WERI-Rb-1 (cell line): ENCODE data around the gene ADARB2.
"Not testable (repeated sequence)": the region's sequence is repeated elsewhere in the genome, so short reads cannot be mapped to it uniquely, and the experiment has no call there.

Experiments
- DNase-seq: peaks from one replicate; pipeline ENCODE4 v3.0.0-alpha.2; 2020
- H3K27ac ChIP-seq: fragments of 250-450 bp; sonication (Bioruptor Pico); 2 replicates; pipeline ENCODE4 v1.5.1; 2020; ENCODE audit warnings: mild to moderate bottlenecking, moderate library complexity
- H3K27me3 ChIP-seq: fragments of 250-450 bp; sonication (Bioruptor Pico); 2 replicates; pipeline ENCODE4 v1.5.1; 2021; ENCODE audit warnings: mild to moderate bottlenecking, low read depth, moderate library complexity; ENCODE audit not compliant: insufficient read depth, severe bottlenecking
- H3K36me3 ChIP-seq: fragments of 250-450 bp; sonication (Bioruptor Pico); 2 replicates; pipeline ENCODE4 v1.5.1; 2020; ENCODE audit warnings: mild to moderate bottlenecking, moderate library complexity
- H3K4me3 ChIP-seq: 2 replicates; pipeline ENCODE4 v1.5.1; 2011; ENCODE audit warnings: low read depth, mild to moderate bottlenecking, control low read depth, low read length
- H3K9me3 ChIP-seq: fragments of 250-450 bp; sonication (Bioruptor Pico); 2 replicates; pipeline ENCODE4 v1.5.1; 2021; ENCODE audit warnings: mild to moderate bottlenecking, moderate library complexity; ENCODE audit not compliant: severe bottlenecking
- TF ChIP-seq, protein P1 (sequence below): IDR thresholded peaks from 2 replicates; pipeline ENCODE4 v1.5.1; 2011; ENCODE audit warnings: low read depth, mild to moderate bottlenecking, control low read depth, inconsistent platforms, low read length

The ADARB2 gene

DNA sequence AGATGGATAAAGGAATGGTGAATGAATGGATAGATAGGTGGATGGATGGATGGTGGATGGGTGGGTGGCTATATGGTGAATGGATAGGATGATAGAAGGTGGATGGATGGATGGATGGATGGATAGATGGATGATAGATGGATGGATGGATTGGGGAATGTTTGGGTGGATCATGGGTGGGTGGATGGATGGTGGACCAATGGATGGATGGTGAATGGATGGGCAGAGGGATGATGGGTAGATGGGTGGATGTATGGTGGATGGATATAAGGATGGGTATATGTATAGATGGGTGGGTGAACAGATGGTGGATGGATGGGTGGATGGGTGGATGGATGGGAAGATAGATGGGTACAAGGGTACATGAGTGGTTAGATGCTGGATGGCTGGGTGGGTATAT is 322.4 kb downstream of the ADARB2 start:
- Histone ChIP-seq H3K27me3 (peaks cover 3% of the 10 kb centered on the region), H3K27ac (no peak overlapping the region), H3K36me3 (no peaks in the 10 kb centered on the region), H3K9me3 (no peaks in the 10 kb centered on the region), H3K4me3 (no peak overlapping the region)
- TF ChIP-seq, protein P1, sequence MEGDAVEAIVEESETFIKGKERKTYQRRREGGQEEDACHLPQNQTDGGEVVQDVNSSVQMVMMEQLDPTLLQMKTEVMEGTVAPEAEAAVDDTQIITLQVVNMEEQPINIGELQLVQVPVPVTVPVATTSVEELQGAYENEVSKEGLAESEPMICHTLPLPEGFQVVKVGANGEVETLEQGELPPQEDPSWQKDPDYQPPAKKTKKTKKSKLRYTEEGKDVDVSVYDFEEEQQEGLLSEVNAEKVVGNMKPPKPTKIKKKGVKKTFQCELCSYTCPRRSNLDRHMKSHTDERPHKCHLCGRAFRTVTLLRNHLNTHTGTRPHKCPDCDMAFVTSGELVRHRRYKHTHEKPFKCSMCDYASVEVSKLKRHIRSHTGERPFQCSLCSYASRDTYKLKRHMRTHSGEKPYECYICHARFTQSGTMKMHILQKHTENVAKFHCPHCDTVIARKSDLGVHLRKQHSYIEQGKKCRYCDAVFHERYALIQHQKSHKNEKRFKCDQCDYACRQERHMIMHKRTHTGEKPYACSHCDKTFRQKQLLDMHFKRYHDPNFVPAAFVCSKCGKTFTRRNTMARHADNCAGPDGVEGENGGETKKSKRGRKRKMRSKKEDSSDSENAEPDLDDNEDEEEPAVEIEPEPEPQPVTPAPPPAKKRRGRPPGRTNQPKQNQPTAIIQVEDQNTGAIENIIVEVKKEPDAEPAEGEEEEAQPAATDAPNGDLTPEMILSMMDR, result no peak
- DNase-seq, result no peak

GRCh38 chr10:1414346-1414745 is 323.0 kb downstream of the ADARB2 start:
- H3K36me3 ChIP-seq, DNase-seq, H3K9me3 ChIP-seq, H3K27me3 ChIP-seq, H3K4me3 ChIP-seq, H3K27ac ChIP-seq: not testable (repeated sequence)

DNA sequence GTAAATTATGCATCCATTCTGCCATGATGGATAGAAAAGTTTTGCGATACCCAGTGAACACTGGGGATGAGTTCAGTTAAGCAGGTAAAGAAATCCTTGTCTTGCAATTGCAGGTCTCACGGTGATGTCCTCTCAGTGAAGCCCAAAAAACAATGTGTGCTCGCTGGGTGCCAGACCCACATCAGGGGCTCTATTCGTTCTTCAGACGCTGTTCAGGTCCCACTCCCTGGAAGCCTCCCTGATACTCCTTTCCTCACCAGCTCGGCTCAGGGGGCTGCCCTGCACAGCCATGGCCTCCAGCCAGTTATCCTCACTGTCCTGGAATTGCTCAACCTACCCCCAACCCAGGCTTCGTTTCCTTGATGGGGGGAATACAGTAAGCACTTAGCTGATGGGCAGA is 323.5 kb downstream of the ADARB2 start:
- Histone ChIP-seq H3K36me3 (no peaks in the 10 kb centered on the region), H3K9me3 (no peaks in the 10 kb centered on the region), H3K27me3 (peaks cover 3% of the 10 kb centered on the region), H3K4me3 (no peak overlapping the region), H3K27ac (no peak overlapping the region)
- TF ChIP-seq, protein P1, result no peak
- no peak for DNase-seq

DNA sequence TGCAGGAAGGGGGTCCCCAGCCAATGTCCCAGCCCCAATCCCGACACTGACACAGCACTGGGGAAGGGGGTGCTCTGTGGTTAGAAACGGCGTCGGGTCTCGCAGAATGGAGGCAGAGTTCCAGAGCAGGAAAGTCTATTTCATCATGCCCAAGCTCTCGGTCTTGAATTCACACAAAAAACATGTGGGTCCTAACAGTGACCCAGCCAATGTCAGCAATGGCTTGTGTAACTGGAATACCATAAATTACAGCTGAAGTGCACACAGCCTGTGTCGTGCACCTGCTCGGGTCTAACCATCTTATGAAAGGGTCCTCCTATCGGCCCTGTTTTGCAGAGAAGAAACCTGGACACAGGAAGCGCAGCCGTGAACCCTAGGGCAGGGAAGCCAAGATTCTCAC is 324.1 kb downstream of the ADARB2 start:
- TF ChIP-seq, protein P1, result no peak
- H3K36me3 ChIP-seq, result no peaks in the 10 kb centered on the region
- no peak overlapping the region for H3K4me3 ChIP-seq
- no peak for DNase-seq
- H3K9me3 ChIP-seq, result no peaks in the 10 kb centered on the region
- H3K27ac ChIP-seq, result no peak overlapping the region
- H3K27me3 ChIP-seq, result peaks cover 3% of the 10 kb centered on the region

- no peaks in the 10 kb centered on the region for H3K27me3 ChIP-seq
- no peaks in the 10 kb centered on the region for H3K36me3 ChIP-seq
- DNase-seq, result no peak
- H3K9me3 ChIP-seq, result no peaks in the 10 kb centered on the region
- TF ChIP-seq, protein P1, result no peak
- no peak overlapping the region for H3K4me3 ChIP-seq
- H3K27ac ChIP-seq, result no peak overlapping the region
These were observed 324.7 kb downstream of the ADARB2 start for GRCh38 chr10:1412531-1413189.

DNA sequence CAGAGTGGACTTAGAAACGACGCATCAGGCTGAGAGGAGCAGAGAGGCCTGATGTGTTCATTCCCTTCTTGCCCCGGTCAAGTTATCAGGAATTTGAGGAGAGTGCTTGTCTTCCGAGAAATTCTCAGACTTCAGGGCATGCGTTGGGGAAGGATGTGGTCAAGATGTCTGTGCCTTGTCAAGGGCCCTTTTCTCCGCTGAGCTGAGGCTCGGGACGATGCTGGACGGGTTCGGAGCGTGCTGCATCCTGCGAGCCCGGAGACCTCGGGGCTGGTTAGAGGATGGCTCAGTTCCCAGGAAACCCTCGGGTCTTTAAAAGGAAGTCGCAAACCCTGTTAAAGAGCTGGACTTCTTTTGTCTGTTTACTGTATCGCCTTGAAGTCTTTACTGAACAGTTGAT is 325.4 kb downstream of the ADARB2 start:
- H3K4me3 ChIP-seq, result no peak overlapping the region
- no peaks in the 10 kb centered on the region for H3K9me3 ChIP-seq
- TF ChIP-seq, protein P1, result no peak
- no peaks in the 10 kb centered on the region for H3K27me3 ChIP-seq
- H3K27ac ChIP-seq, result no peak overlapping the region
- no peak for DNase-seq
- no peaks in the 10 kb centered on the region for H3K36me3 ChIP-seq
